Common myeloid progenitor, CD34-positive (primary cell): ENCODE results near the gene MAP1LC3B2.
"Not testable (repeated sequence)": the region's sequence is repeated elsewhere in the genome, so short reads cannot be mapped to it uniquely, and the experiment has no call there.

ENCODE experiments used
- CTCF ChIA-PET: fragments of 350-600 bp; sonication (Branson Sonifier 250); formaldehyde crosslinking; loops from one replicate; lab custom pipeline; 2021; ENCODE audit warnings: antibody characterized with exemption; lab: Charles Lee
- POLR2A ChIA-PET: fragments of 350-600 bp; sonication (Branson Sonifier 250); formaldehyde crosslinking; loops from one replicate; lab custom pipeline; 2021; ENCODE audit warnings: antibody characterized with exemption; lab: Charles Lee
- DNase-seq, 3 donors: peaks; one replicate each; pipeline versions ENCODE4 v3.0.0 to v3.0.0-alpha.2; 2013
- H3K27ac ChIP-seq, 2 experiments: 1 replicate in 1 of 2; 2 replicates in 1 of 2; pipeline ENCODE4 v1.7.0; 2013; ENCODE audit warnings: inconsistent platforms in 2 of 2, low read length in 2 of 2, mild to moderate bottlenecking in 2 of 2, low read depth in 1 of 2, moderate library complexity in 1 of 2; ENCODE audit not compliant: severe bottlenecking in 2 of 2, insufficient read depth in 1 of 2, poor library complexity in 1 of 2
- H3K27me3 ChIP-seq, 5 experiments: replicated peaks in 2 of 5; 1 replicate in 3 of 5; 2 replicates in 2 of 5; pipeline versions ENCODE4 v1.6.1 to v1.7.0; 2013; ENCODE audit warnings: low read length in 4 of 5, mild to moderate bottlenecking in 2 of 5, moderate library complexity in 2 of 5, inconsistent platforms in 1 of 5; ENCODE audit not compliant: insufficient read depth in 5 of 5, control insufficient read depth in 4 of 5
- H3K36me3 ChIP-seq, 4 experiments: 1 replicate in 2 of 4; 2 replicates in 2 of 4; pipeline versions ENCODE4 v1.6.1 to v1.7.0; 2013; ENCODE audit warnings: low read length in 3 of 4, control low read depth in 1 of 4, mild to moderate bottlenecking in 1 of 4; ENCODE audit not compliant: control insufficient read depth in 4 of 4, insufficient read depth in 4 of 4
- H3K4me1 ChIP-seq, 4 experiments: 1 replicate in 3 of 4; 2 replicates in 1 of 4; pipeline versions ENCODE4 v1.6.1 to v1.7.1; 2013; ENCODE audit warnings: low read length in 3 of 4, mild to moderate bottlenecking in 3 of 4, control low read depth in 1 of 4, inconsistent platforms in 1 of 4, moderate library complexity in 1 of 4; ENCODE audit not compliant: control insufficient read depth in 4 of 4, insufficient read depth in 4 of 4; ENCODE audit errors: control extremely low read depth in 1 of 4
- H3K4me3 ChIP-seq, 7 experiments: 1 replicate in 4 of 7; 2 replicates in 3 of 7; pipeline versions ENCODE4 v1.5.1 to v1.7.0; 2013; ENCODE audit warnings: mild to moderate bottlenecking in 7 of 7, low read length in 6 of 7, moderate library complexity in 6 of 7, inconsistent platforms in 2 of 7, low read depth in 2 of 7, control low read depth in 1 of 7; ENCODE audit not compliant: insufficient read depth in 4 of 7, control insufficient read depth in 1 of 7; ENCODE audit errors: extremely low read depth in 1 of 7
- H3K9me3 ChIP-seq, 5 experiments: 1 replicate in 4 of 5; 2 replicates in 1 of 5; pipeline versions ENCODE4 v1.6.1 to v1.7.1; 2013; ENCODE audit warnings: low read length in 4 of 5, mild to moderate bottlenecking in 2 of 5, inconsistent platforms in 1 of 5, low read depth in 1 of 5, moderate library complexity in 1 of 5; ENCODE audit not compliant: control insufficient read depth in 4 of 5, insufficient read depth in 2 of 5; ENCODE audit errors: control extremely low read depth in 1 of 5
- WGBS: methylation state at CpG from one replicate; pipeline ENCODE4 v1.1.5; 2013; ENCODE audit not compliant: insufficient coverage; 5-methylcytosine and 5-hydroxymethylcytosine counted together

MAP1LC3B2 gene

DNA sequence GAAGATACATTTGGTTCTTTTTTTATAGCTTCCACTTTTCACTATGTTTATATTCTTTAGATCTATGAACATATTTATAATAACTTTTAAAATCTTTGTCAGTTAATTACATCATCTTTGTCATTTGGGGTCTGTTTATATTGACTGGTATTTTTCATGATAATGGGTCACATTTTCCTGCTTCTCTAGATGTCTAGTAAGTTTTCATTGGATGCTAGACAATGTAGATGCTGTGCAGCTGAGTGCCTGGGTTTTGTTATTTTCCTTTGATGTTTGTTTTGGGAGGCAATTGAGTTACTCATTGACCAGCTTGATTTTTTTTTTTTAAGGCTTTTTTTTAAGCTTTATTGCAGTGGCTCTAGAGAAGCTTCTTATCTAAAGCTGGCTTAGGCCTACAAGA, 4.9 kb downstream of the MAP1LC3B2 start:
- CTCF ChIA-PET = interaction anchor here (1.0 to 7.6 kb wide), 4 partner anchors 14 to 36 kb away, joined by 3 to 42 read pairs (median 4); no protein-coding TSS in a partner anchor

DNA sequence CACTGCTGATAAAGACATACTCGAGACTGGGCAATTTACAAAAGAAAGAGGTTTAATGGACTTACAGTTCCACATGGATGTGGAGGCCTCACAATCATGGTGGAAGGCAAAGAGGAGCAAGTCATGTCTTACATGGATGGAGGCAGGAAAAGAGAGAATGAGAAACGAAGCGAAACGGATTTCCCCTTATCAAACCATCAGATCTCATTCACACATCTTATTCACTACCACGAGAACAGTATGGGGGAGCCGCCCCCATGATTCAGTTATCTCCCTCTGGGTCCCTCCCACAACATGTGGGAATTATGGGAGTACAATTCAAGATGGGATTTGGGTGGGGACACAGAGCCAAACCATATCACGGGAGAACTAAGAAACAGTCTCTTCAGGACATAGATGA, 6.0 kb downstream of the MAP1LC3B2 start:
- H3K36me3 ChIP-seq, H3K27ac ChIP-seq, POLR2A ChIA-PET, H3K27me3 ChIP-seq, H3K4me3 ChIP-seq, DNase-seq: not testable (repeated sequence)
- WGBS = 92% methylated on average over 2 of the region's 7 CpGs
- CTCF ChIA-PET = interaction anchor here (1.9 to 7.6 kb wide), 2 partner anchors 26 to 35 kb away, joined by 5 to 42 read pairs; no protein-coding TSS in a partner anchor
- peaks cover 0 to 30% (median 3%) of the 10 kb centered on the region in 5 experiments for H3K9me3 ChIP-seq
- peaks cover 0 to 19% (median 17%) of the 10 kb centered on the region in 4 experiments for H3K4me1 ChIP-seq

More for the DNA sequence above, 4.9 kb downstream of the MAP1LC3B2 start:
- Histone ChIP-seq H3K4me1 (peaks cover 0 to 25% (median 24%) of the 10 kb centered on the region in 4 experiments), H3K36me3 (no peaks in the 10 kb centered on the region), H3K9me3 (peaks cover 0 to 26% (median 3%) of the 10 kb centered on the region in 5 experiments), H3K4me3 (no peak overlapping the region), H3K27me3 (no peaks in the 10 kb centered on the region), H3K27ac (no peak overlapping the region)
- DNase-seq = no peak
- POLR2A ChIA-PET = interaction anchor here (0.6 kb wide), 2 partner anchors 20 to 33 kb away, joined by 4 to 6 read pairs; no protein-coding TSS in a partner anchor

DNA sequence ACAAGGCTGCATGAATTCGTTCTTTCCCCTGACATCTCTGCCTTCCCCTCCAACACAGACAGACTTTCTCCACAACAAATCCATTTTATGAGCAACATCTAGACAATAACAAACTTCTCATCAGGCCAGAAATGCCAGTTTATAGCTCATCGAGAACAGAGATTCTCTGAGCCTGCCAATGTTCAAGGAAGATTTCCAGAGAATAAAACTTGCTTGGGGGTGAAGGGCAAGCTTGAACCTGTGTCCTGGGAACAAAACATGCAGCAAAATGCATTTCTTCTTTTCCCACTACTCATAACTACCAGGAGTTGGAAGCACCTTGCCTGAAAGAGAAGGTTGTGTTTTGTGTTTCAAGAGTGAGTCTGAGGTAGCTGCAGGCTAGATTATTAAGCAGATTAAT, 6.8 kb downstream of the MAP1LC3B2 start:
- DNase-seq = no peak
- Histone ChIP-seq H3K27me3 (no peaks in the 10 kb centered on the region), H3K36me3 (no peaks in the 10 kb centered on the region), H3K27ac (no peak overlapping the region), H3K4me3 (no peak overlapping the region), H3K4me1 (peaks cover 0 to 11% (median 10%) of the 10 kb centered on the region in 4 experiments), H3K9me3 (peaks cover 0 to 30% (median 3%) of the 10 kb centered on the region in 5 experiments)
- CTCF ChIA-PET = no interaction called here
- POLR2A ChIA-PET = no interaction called here
- 83% methylated on average over 1 of the region's 2 CpGs for WGBS

GRCh38 chr12:116568203-116568602, 9.0 kb downstream of the MAP1LC3B2 start:
- Histone ChIP-seq H3K27me3 (no peaks in the 10 kb centered on the region), H3K9me3 (peaks cover 0 to 27% (median 3%) of the 10 kb centered on the region in 5 experiments), H3K36me3 (no peaks in the 10 kb centered on the region), H3K4me3 (no peak overlapping the region), H3K27ac (no peak overlapping the region), H3K4me1 (no peaks in the 10 kb centered on the region)
- ChIA-PET POLR2A (no interaction called here), CTCF (no interaction called here)
- no peak for DNase-seq
- 92% methylated on average over 2 of the region's 2 CpGs for WGBS

- no peak overlapping the region for H3K27ac ChIP-seq
- 100% methylated on average over 1 of the region's 2 CpGs for WGBS
- H3K4me1 ChIP-seq = no peaks in the 10 kb centered on the region
- peaks cover 0 to 7% (median 0%) of the 10 kb centered on the region in 5 experiments for H3K9me3 ChIP-seq
- no peaks in the 10 kb centered on the region for H3K36me3 ChIP-seq
- no peak overlapping the region for H3K4me3 ChIP-seq
- no peak for DNase-seq
- no peaks in the 10 kb centered on the region for H3K27me3 ChIP-seq
- ChIA-PET CTCF (no interaction called here), POLR2A (no interaction called here)
Observed at GRCh38 chr12:116571089-116571488, 11.9 kb downstream of the MAP1LC3B2 start.

DNA sequence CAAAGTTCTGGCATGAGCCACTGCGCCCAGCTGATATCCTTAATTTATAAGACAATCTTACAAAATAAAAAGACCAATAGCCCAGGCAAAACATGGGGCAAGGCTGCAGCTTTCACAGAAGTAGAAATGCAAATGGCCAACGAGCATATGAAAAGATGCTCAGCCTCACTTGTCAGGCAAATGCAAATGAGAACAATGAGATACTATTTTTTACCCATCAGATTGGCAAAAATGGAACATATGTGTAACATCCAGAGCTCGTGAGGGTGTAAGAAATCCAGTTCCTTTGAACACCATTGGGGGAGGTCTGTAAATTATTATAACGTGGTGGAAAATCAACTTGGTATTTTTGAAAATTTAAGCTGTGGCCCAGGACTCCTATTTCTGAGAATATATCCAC, 14.6 kb downstream of the MAP1LC3B2 start:
- DNase-seq = no peak
- Histone ChIP-seq H3K9me3 (peaks cover 0 to 8% (median 0%) of the 10 kb centered on the region in 5 experiments), H3K4me3 (no peak overlapping the region), H3K27me3 (no peaks in the 10 kb centered on the region), H3K4me1 (no peaks in the 10 kb centered on the region), H3K27ac (no peak overlapping the region), H3K36me3 (no peaks in the 10 kb centered on the region)
- ChIA-PET POLR2A (no interaction called here), CTCF (interaction anchor here (0.7 kb wide), 1 partner anchor 16 kb away, joined by 3 read pairs; no protein-coding TSS in a partner anchor)
- WGBS = 86% methylated on average over 1 of the region's 4 CpGs

DNA sequence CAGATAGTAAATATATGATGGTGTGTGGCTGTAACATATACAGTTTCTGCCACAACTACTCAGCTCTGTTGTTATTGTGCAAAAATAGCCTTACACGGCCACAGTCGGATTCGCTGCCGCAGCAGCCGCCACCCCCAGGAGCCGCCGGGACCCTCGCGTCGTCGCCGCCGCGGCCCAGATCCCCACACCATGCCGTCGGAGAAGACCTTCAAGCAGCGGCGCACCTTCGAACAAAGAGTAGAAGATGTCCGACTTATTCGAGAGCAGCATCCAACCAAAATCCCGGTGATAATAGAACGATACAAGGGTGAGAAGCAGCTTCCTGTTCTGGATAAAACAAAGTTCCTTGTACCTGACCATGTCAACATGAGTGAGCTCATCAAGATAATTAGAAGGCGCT, 16.6 kb downstream of the MAP1LC3B2 start:
- not testable (repeated sequence) for H3K4me1 ChIP-seq, H3K27me3 ChIP-seq, H3K9me3 ChIP-seq, H3K36me3 ChIP-seq, H3K27ac ChIP-seq, DNase-seq, H3K4me3 ChIP-seq
- 93% methylated on average over 22 of the region's 24 CpGs for WGBS
- POLR2A ChIA-PET = interaction anchor here (0.6 kb wide), 1 partner anchor 300 kb away, joined by 3 read pairs; no protein-coding TSS in a partner anchor
- CTCF ChIA-PET = interaction anchor here (0.7 kb wide), 1 partner anchor 584 kb away, joined by 3 read pairs; no protein-coding TSS in a partner anchor
